GM19438 (cell line): Measurements from ENCODE around the gene ARL4C.

Source experiments
- ATAC-seq: cut with Tn5 transposase; IDR thresholded peaks from one replicate; pipeline ENCODE4 v1.9.1; 2021; ENCODE audit warnings: low read depth; ENCODE audit not compliant: unreplicated experiment

The ARL4C gene

DNA sequence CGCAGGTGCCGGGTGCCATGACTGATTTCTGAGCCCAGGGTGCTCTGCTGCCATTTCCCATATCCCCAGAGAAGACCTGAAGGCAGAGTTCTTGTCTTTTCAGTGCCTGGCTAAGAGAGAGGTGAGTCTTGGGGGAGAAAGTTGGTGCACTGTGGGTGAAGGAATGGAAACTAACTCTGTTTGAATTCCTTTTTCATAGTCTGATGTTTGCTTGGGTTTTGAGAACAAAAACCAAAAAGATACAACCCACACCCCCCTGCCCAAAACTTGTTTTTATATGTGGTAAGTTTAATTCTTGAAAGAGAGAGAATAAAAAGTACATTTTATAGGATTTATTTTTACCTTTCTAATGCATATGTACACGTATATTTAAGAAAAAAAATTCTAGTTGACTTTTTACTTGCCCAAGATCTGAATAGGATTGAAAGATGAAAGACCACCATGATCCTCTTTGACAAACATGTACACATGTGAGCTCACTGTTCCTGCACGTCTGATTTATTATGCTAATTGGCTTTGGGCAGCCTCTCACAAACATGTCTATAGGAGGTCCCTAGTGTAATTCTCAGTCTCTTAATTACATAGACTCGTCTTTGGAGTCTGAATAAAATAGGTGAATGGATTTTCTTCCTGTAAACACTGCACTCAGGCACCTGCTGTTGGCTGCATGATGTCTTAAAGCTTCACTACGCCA, 46.3 kb downstream of the ARL4C start:
- ATAC-seq = no peak

DNA sequence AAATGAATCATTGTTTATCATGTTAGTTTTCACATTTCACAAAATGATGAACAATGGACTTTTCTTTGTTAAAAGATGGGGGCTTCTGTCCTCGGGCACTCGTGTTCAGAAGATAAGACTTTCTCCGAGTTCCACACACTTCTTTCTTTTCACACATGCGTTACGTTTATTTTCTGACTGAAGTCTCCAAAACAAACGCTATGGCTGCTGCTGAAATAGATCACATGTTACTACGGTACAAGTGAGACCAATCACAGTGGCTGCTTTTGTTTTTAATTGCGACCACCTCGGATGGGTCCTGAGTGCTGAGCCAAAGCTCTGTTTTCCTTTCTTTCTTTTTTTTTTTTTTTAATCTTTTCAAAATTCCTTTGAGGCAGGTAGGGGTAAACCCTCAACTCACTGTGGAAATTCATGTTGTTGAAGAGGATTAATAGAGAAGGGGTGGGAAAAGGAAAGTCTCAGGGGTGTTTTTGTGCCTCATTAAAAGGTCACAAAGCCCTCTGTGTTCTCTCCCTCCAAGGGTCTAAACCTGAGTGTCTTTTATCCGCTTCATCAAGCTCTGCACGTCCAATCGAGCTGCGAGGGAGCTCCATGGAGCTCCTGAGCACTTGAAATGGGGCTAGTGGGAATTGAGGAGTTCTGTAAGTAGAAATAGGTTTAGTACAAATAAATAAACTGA, 48.2 kb downstream of the ARL4C start:
- no peak for ATAC-seq

- no peak for ATAC-seq
These were observed 48.9 kb downstream of the ARL4C start for GRCh38 chr2:234447963-234448362.

- ATAC-seq = no peak
These were observed 49.7 kb downstream of the ARL4C start for GRCh38 chr2:234447189-234447588.

DNA sequence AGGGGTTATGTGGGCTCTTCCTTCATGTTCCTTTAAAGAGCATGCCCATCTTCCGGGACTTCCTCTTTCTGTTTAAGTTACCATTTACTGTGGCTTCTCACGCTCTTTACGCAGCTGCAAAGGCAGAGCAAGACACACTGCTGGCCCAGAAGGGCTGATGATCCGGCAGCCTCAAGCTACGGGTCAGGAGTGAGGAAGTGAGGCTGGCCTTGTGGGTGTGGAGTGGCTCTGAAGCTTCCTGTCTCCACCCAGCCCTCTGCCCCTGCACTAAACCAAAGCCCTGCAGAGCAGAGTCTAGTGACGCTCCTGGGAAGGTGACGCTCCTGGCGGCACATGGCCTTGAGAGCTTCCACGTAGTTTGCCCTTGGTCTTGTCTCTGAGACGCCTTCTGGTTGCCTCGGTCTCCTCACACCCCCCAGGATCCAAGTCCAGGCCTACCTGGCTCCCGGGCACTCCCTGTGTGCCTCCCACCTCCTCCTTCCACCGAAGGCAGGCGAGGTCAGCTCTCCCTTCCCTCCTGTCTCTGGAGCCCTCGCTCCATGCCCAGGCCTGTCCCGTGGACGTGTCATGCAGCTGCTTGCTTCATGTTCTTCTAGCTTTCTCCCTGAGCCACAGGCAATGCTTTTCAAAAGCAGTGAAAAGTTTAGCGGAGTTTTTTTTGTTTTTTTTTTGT, 50.3 kb downstream of the ARL4C start:
- ATAC-seq = peak; percentile 96

GRCh38 chr2:234444893-234445292, 52.0 kb downstream of the ARL4C start:
- no peak for ATAC-seq

- ATAC-seq = no peak
These were observed 52.6 kb downstream of the ARL4C start for GRCh38 chr2:234444242-234444730.
